ENCODE results near the gene TMEM33. TPM values are rescaled to one million over a fixed set of nuclear protein-coding genes. Genes with fewer than 3 reads are reported as not detected.

TMEM33 gene, protein sequence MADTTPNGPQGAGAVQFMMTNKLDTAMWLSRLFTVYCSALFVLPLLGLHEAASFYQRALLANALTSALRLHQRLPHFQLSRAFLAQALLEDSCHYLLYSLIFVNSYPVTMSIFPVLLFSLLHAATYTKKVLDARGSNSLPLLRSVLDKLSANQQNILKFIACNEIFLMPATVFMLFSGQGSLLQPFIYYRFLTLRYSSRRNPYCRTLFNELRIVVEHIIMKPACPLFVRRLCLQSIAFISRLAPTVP
- total RNA-seq (2021; ENCODE audit: unreplicated experiment) (82.4 TPM), Bru-seq, nascent RNA (percentile 94 among the genes with signal in this experiment), BruChase-seq, experiment 1, labeled RNA remaining after a 6-hour chase (percentile 98 among the genes with signal in this experiment), BruChase-seq, experiment 2, labeled RNA remaining after a 2-hour chase (percentile 96 among the genes with signal in this experiment)
- polyA plus RNA-seq (2012), result 26.9 and 33.4 TPM in 2 replicates
- long read RNA-seq, full-length matches to known transcripts, result 39 of 67 reads
- long read RNA-seq, partial matches to known transcripts, result 4 of 67 reads
- long read RNA-seq, other reads (novel, unspliced or antisense), result 24 of 67 reads

DNA sequence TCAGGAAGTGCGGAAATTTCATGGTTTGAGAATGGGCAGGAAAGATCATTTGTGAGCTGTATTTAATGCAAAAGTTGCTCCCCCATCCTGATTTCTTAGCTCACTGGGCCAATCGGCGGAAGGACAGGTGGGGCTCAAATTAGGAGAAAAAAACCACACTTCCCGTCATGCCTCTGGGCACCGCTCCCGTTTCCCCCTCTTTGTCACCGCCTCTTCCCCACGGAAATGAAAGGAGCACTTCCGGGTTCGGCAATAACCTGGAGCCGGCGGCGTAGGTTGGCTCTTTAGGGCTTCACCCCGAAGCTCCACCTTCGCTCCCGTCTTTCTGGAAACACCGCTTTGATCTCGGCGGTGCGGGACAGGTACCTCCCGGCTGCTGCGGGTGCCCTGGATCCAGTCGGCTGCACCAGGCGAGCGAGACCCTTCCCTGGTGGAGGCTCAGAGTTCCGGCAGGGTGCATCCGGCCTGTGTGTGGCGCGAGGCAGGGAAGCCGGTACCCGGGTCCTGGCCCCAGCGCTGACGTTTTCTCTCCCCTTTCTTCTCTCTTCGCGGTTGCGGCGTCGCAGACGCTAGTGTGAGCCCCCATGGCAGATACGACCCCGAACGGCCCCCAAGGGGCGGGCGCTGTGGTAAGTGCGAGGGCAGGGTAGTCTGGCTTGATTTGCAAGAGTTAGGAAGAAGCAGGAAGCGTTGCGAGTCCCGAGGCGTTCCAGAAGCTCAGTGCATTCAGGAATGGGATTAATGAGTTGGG, at the start of gene TMEM33:
TMEM33 (plus strand) TSS at position 529 of the 751 bp plus-strand sequence; CDS start at position 585, 56 bp downstream.
- ATAC-seq (peak; percentile 95), DNase-seq (ENCODE audit: low read depth, low spot score) (peak; percentile 90)
- H3K9me3 ChIP-seq (ENCODE audit: control insufficient read depth in 1 of 2, insufficient read depth in 1 of 2, low read depth in 1 of 2, low read length in 2 of 2), result no peaks in the 10 kb centered on the region
- H2AFZ ChIP-seq (ENCODE audit: low read depth, low read length, poor library complexity, severe bottlenecking), result peak within 1 kb of the TSS; percentile 79
- H4K20me1 ChIP-seq (ENCODE audit: insufficient read depth), result no peaks in the 10 kb centered on the region
- ChIA-PET RAD21 (ENCODE audit: low non-redundant PET in 1 of 2, low total read pairs in 2 of 2, uncharacterized antibody in 2 of 2, unreplicated experiment in 2 of 2) (no interaction called here), POLR2A (interaction anchor here (1.0 kb wide), 1 partner anchor 15 kb away, joined by 3 read pairs; no protein-coding TSS in a partner anchor), CTCF (interaction anchor here (0.8 kb wide), 1 partner anchor 242 kb away, joined by 3 read pairs; no protein-coding TSS in a partner anchor)
- H3K9me2 ChIP-seq (ENCODE audit: insufficient read depth), result no peaks in the 10 kb centered on the region
- no peaks in the 10 kb centered on the region for H3K27me3 ChIP-seq (ENCODE audit: insufficient read depth, low read length)
- peaks cover 9 to 11% of the 10 kb centered on the region in 2 experiments; a peak in 2 of 4 replicates for H3K36me3 ChIP-seq (ENCODE audit: control insufficient read depth in 1 of 2, insufficient read depth in 2 of 2, low read length in 2 of 2)
- peaks cover 51% of the 10 kb centered on the region for H3K79me2 ChIP-seq (ENCODE audit: insufficient read depth, low read length)
- peak within 1 kb of the TSS; percentile 87 for H3K27ac ChIP-seq (ENCODE audit: low read depth, low read length)
- peak within 1 kb of the TSS; percentile 88 to 95 for H3K4me3 ChIP-seq (replicated peaks in 1 of 2; ENCODE audit: low read depth in 1 of 2, low read length in 2 of 2)
- intact Hi-C loops (cut with micrococcal nuclease), result no loop called here
- peak within 1 kb of the TSS; percentile 85 for H3K4me2 ChIP-seq (ENCODE audit: low read length)
- H3K4me1 ChIP-seq (ENCODE audit: control insufficient read depth in 1 of 2, insufficient read depth in 2 of 2, low read length in 2 of 2), result peaks cover 7 to 21% of the 10 kb centered on the region in 2 experiments
- peak within 1 kb of the TSS; percentile 91 for H3K9ac ChIP-seq (ENCODE audit: low read length)
- BruUV-seq (replicated peaks), result TSS peak; percentile 52
- TF ChIP-seq POLR2A (IDR thresholded peaks at IDR 0.05; ENCODE audit: borderline replicate concordance, extremely low read depth, insufficient read depth, insufficient read length) (peak; percentile 54), RAD21 (IDR thresholded peaks at IDR 0.05; ENCODE audit: low read depth) (no peak), ZFX (IDR thresholded peaks at IDR 0.05) (peak; percentile 76), POLR2AphosphoS5 (IDR thresholded peaks at IDR 0.05; ENCODE audit: low read depth, low read length) (peak; percentile 84), FOSL1 (IDR thresholded peaks at IDR 0.05; ENCODE audit: low read depth) (no peak), EZH2phosphoT487 (IDR thresholded peaks at IDR 0.05; ENCODE audit: borderline replicate concordance) (no peak), ATF3 (IDR thresholded peaks at IDR 0.05) (no peak), SP1 (IDR thresholded peaks at IDR 0.05; ENCODE audit: low read depth) (peak; percentile 68), CEBPB (IDR thresholded peaks at IDR 0.05; ENCODE audit: low read depth) (no peak), JUND (IDR thresholded peaks at IDR 0.05) (no peak), ELF1 (IDR thresholded peaks at IDR 0.05; ENCODE audit: borderline replicate concordance, low read depth) (peak; percentile 91), CBX3 (IDR thresholded peaks at IDR 0.05; ENCODE audit: low read depth) (no peak), TCF7L2 (IDR thresholded peaks at IDR 0.05; ENCODE audit: borderline replicate concordance, extremely low read depth, insufficient read depth, insufficient read length) (peak; percentile 93), SRF (IDR thresholded peaks at IDR 0.05; ENCODE audit: low read depth) (peak; percentile 64), EGR1 (IDR thresholded peaks at IDR 0.05; ENCODE audit: low read depth) (peak; percentile 69), YY1 (IDR thresholded peaks at IDR 0.05; ENCODE audit: extremely low read depth, insufficient replicate concordance, low read depth, low read length) (peak; percentile 65), SIN3A (IDR thresholded peaks at IDR 0.05; ENCODE audit: low read depth) (peak; percentile 34; the same call in 1 of the 2 replicates)
- TF ChIP-seq, protein P1, sequence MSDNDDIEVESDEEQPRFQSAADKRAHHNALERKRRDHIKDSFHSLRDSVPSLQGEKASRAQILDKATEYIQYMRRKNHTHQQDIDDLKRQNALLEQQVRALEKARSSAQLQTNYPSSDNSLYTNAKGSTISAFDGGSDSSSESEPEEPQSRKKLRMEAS (IDR thresholded peaks at IDR 0.05), result peak; percentile 42; the same call in 1 of the 2 replicates
- TF ChIP-seq, protein P2, sequence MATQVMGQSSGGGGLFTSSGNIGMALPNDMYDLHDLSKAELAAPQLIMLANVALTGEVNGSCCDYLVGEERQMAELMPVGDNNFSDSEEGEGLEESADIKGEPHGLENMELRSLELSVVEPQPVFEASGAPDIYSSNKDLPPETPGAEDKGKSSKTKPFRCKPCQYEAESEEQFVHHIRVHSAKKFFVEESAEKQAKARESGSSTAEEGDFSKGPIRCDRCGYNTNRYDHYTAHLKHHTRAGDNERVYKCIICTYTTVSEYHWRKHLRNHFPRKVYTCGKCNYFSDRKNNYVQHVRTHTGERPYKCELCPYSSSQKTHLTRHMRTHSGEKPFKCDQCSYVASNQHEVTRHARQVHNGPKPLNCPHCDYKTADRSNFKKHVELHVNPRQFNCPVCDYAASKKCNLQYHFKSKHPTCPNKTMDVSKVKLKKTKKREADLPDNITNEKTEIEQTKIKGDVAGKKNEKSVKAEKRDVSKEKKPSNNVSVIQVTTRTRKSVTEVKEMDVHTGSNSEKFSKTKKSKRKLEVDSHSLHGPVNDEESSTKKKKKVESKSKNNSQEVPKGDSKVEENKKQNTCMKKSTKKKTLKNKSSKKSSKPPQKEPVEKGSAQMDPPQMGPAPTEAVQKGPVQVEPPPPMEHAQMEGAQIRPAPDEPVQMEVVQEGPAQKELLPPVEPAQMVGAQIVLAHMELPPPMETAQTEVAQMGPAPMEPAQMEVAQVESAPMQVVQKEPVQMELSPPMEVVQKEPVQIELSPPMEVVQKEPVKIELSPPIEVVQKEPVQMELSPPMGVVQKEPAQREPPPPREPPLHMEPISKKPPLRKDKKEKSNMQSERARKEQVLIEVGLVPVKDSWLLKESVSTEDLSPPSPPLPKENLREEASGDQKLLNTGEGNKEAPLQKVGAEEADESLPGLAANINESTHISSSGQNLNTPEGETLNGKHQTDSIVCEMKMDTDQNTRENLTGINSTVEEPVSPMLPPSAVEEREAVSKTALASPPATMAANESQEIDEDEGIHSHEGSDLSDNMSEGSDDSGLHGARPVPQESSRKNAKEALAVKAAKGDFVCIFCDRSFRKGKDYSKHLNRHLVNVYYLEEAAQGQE (IDR thresholded peaks at IDR 0.05; ENCODE audit: low read depth), result no peak
- TF ChIP-seq, protein P3, sequence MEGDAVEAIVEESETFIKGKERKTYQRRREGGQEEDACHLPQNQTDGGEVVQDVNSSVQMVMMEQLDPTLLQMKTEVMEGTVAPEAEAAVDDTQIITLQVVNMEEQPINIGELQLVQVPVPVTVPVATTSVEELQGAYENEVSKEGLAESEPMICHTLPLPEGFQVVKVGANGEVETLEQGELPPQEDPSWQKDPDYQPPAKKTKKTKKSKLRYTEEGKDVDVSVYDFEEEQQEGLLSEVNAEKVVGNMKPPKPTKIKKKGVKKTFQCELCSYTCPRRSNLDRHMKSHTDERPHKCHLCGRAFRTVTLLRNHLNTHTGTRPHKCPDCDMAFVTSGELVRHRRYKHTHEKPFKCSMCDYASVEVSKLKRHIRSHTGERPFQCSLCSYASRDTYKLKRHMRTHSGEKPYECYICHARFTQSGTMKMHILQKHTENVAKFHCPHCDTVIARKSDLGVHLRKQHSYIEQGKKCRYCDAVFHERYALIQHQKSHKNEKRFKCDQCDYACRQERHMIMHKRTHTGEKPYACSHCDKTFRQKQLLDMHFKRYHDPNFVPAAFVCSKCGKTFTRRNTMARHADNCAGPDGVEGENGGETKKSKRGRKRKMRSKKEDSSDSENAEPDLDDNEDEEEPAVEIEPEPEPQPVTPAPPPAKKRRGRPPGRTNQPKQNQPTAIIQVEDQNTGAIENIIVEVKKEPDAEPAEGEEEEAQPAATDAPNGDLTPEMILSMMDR (IDR thresholded peaks at IDR 0.05 in 2 of 3, conservative IDR thresholded peaks at IDR 0.05 in 1 of 3; ENCODE audit: borderline replicate concordance in 1 of 3, insufficient read depth in 1 of 3, low read depth in 2 of 3, low read length in 2 of 3), result peak in 1 of 3 experiments; percentile 9; a peak in 1 of 6 replicates

Measured in HCT116 (cell line).